ENCODE results near the gene RGL4. TPM values are rescaled to one million over a fixed set of nuclear protein-coding genes. Genes with fewer than 3 reads are reported as not detected.
"Not testable (repeated sequence)": the region's sequence is repeated elsewhere in the genome, so short reads cannot be mapped to it uniquely, and the experiment has no call there.

RGL4 gene
- total RNA-seq, 4 donors from 2014 or later: 0.27 TPM; not detected in 3

DNA sequence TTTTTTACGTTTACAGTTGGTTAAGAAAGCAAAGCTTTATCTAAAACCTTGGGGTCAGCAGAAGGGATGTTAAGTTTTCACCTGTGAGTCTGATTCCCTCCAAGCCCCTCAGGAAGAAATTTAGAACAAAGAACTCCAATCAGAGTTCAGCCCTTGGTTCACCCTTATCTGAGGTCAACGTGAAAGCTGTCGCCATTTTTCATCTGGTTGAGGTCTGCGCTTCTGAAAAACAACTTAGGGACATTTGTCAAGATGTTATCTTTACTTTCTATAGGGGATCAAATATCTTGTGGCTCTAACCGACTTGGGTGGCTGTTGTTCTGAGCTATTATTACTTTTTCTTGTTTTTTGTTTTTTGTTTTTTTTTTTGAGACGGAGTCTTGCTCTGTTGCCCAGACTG is 30.0 kb downstream of the RGL4 start:
- Histone ChIP-seq H3K27ac (no peak overlapping the region), H3K9me3 (no peaks in the 10 kb centered on the region), H3K4me3 (no peak overlapping the region), H3K4me1 (peaks cover 0 to 16% (median 8%) of the 10 kb centered on the region in 3 donors), H3K36me3 (no peaks in the 10 kb centered on the region), H3K27me3 (no peaks in the 10 kb centered on the region)
- ATAC-seq: no peak
- no peak for TF ChIP-seq POLR2AphosphoS5 (IDR thresholded peaks at IDR 0.05)
- no peak for TF ChIP-seq EP300 (IDR thresholded peaks at IDR 0.05)
- TF ChIP-seq, protein P1, sequence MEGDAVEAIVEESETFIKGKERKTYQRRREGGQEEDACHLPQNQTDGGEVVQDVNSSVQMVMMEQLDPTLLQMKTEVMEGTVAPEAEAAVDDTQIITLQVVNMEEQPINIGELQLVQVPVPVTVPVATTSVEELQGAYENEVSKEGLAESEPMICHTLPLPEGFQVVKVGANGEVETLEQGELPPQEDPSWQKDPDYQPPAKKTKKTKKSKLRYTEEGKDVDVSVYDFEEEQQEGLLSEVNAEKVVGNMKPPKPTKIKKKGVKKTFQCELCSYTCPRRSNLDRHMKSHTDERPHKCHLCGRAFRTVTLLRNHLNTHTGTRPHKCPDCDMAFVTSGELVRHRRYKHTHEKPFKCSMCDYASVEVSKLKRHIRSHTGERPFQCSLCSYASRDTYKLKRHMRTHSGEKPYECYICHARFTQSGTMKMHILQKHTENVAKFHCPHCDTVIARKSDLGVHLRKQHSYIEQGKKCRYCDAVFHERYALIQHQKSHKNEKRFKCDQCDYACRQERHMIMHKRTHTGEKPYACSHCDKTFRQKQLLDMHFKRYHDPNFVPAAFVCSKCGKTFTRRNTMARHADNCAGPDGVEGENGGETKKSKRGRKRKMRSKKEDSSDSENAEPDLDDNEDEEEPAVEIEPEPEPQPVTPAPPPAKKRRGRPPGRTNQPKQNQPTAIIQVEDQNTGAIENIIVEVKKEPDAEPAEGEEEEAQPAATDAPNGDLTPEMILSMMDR (IDR thresholded peaks at IDR 0.05): no peak
- 34 to 49% methylated on average over 5 of the region's 6 CpGs for WGBS, 2 donors (ENCODE audit: low coverage in 1 of 2)

DNA sequence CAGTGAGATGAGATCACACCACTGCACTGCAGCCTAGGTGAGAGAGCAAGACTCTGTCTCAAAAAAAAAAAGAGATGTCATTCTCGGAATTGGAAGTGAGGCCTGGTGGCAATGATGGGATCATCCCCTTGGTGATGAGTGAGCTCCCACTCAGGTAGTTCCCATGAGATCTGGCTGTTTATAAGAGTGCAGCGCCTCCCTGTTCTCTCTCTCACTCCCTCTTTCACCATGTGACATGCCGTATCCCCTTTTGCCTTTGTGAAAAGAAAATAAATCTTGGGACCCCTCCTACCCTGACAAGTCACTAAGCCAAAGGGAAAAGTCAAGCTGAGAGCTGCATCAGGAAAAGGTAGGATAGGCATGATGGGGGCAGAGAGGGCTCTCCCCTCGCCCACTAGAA is 31.3 kb downstream of the RGL4 start:
- Histone ChIP-seq H3K27me3 (no peaks in the 10 kb centered on the region), H3K4me1 (peaks cover 0 to 5% (median 4%) of the 10 kb centered on the region in 3 donors), H3K4me3 (no peak overlapping the region), H3K9me3 (no peaks in the 10 kb centered on the region), H3K27ac (no peak overlapping the region), H3K36me3 (no peaks in the 10 kb centered on the region)
- 38% methylated on average over 1 to 3 of the region's 4 CpGs for WGBS, 2 donors (ENCODE audit: low coverage in 1 of 2)
- no peak for TF ChIP-seq EP300 (IDR thresholded peaks at IDR 0.05)
- TF ChIP-seq, protein P1 (IDR thresholded peaks at IDR 0.05): no peak
- TF ChIP-seq POLR2AphosphoS5 (IDR thresholded peaks at IDR 0.05): no peak
- no peak for TF ChIP-seq POLR2A (IDR thresholded peaks at IDR 0.05)
- no peak for ATAC-seq

DNA sequence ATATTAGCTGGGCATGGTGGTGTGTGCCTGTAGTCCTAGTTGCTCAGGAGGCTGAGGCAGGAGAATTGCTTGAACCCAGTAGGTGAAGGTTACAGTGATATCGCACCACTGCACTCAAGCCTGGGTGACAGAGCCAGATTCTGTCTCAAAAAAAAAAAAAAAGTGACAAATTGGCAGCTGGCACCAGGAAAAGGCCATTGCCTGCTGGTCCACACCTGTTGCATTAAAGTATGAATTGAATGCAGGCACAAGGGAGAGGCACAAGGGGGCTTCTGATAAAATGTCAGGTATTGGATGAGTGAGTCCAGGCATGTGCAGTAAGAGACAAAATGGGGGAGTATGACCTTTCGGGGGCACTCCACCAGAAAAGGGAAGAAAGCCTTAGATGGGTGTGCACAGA is 31.9 kb downstream of the RGL4 start:
- H3K27ac ChIP-seq: no peak overlapping the region
- H3K4me1 ChIP-seq: no peaks in the 10 kb centered on the region
- H3K9me3 ChIP-seq: no peaks in the 10 kb centered on the region
- WGBS, 2 donors (ENCODE audit: low coverage in 1 of 2): 92 to 100% methylated on average over 1 to 2 of the region's 2 CpGs
- TF ChIP-seq POLR2AphosphoS5 (IDR thresholded peaks at IDR 0.05) (no peak), POLR2A (IDR thresholded peaks at IDR 0.05) (no peak), EP300 (IDR thresholded peaks at IDR 0.05) (no peak)
- TF ChIP-seq, protein P1 (IDR thresholded peaks at IDR 0.05): no peak
- H3K4me3 ChIP-seq: no peak overlapping the region
- no peak for ATAC-seq
- H3K36me3 ChIP-seq: no peaks in the 10 kb centered on the region
- no peaks in the 10 kb centered on the region for H3K27me3 ChIP-seq

DNA sequence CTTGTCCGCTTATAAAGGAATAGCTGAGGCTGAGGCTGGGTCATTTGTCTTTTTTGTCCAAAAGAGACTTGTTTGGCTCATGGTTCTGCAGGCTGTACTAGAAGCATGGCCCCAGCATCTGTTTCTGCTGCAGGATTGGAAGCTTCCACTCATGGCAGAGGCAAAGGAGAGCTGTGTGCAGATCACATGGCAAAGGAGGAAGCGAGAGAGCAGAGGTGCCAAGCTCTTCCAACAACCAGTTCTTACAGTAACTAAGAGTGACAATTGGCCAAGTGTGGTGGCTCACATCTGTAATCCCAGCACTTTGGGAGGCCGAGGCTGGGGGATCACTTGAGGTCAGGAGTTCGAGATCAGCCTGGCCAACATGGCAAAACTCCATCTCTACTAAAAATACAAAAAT is 37.3 kb downstream of the RGL4 start:
- not testable (repeated sequence) for H3K36me3 ChIP-seq, ATAC-seq, H3K27me3 ChIP-seq, H3K4me3 ChIP-seq, H3K27ac ChIP-seq, H3K4me1 ChIP-seq, H3K9me3 ChIP-seq
- 75% methylated on average over 3 of the region's 4 CpGs; no CpG with 5 or more reads in 1 of the 2 donors for WGBS, 2 donors (ENCODE audit: low coverage in 1 of 2)

DNA sequence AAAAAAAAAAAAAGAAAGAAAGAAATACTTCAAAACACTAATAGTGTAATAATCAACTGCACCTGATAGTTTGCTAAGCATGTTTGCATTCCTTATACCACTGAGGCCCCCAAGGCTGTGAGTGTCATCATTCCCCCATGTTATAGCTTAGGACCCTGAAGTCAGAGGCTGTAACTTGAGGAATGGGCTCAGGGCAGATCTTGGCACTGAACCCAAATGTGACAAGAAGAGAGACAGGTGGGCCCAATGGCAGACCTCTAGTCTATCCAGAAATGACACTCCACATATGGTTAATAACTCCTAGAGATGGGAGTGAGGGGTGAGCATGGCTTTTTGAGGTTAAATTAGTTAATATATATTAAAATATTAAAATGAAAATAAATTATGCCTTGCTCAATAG is 46.9 kb downstream of the RGL4 start:
- Histone ChIP-seq H3K4me3 (no peak overlapping the region), H3K9me3 (no peaks in the 10 kb centered on the region), H3K27ac (no peak overlapping the region), H3K36me3 (peaks cover 0 to 21% of the 10 kb centered on the region in 2 donors), H3K27me3 (no peaks in the 10 kb centered on the region), H3K4me1 (peaks cover 0 to 6% (median 0%) of the 10 kb centered on the region in 3 donors)
- no peak for ATAC-seq
- TF ChIP-seq, protein P1 (IDR thresholded peaks at IDR 0.05): no peak
- no peak for TF ChIP-seq POLR2A (IDR thresholded peaks at IDR 0.05)
- no peak for TF ChIP-seq EP300 (IDR thresholded peaks at IDR 0.05)
- TF ChIP-seq POLR2AphosphoS5 (IDR thresholded peaks at IDR 0.05): no peak
